ENCODE measurements around the gene PDIA2.
"Not testable (repeated sequence)": the region's sequence is repeated elsewhere in the genome, so short reads cannot be mapped to it uniquely, and the experiment has no call there.

Gene PDIA2

DNA sequence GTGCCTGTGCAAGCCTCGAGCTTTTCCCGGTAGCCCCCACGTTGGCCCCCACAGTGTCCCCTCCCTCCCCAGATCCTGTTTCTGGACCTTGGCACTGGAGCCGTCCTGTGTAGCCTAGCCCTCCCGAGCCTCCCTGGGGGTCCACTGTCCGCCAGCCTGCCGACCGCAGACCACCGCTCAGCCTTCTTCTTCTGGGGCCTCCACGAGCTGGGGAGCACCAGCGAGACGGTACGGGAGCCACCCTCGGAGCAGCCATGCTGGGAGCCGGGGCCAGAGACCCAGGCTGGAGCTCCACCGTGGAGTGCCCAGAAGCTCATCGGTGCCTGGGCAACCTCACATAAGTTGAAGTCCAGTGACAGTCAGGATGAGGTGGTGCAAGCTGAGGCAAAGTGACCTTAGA lies 19.0 kb upstream of the PDIA2 start:
- no peak for DNase-seq

DNA sequence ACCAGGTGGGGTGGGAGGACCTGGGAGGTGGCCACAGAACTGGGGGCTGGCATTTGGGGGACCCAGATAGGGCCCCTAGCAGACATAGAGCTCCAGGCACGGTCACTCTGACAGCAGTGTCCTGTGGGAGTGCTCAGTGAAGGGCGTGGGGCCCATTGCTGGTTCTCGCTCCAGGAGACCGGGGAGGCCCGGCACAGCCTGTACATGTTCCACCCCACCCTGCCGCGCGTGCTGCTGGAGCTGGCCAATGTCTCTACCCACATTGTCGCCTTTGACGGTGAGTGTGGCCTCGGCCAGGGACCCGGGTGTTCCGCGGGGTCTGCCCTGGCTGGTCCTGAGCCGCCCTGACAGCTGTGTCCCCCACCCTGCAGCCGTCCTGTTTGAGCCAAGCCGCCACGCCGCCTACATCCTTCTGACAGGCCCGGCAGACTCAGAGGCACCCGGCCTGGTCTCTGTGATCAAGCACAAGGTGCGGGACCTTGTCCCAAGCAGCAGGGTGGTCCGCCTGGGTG lies 18.5 kb upstream of the PDIA2 start:
- DNase-seq = no peak

DNA sequence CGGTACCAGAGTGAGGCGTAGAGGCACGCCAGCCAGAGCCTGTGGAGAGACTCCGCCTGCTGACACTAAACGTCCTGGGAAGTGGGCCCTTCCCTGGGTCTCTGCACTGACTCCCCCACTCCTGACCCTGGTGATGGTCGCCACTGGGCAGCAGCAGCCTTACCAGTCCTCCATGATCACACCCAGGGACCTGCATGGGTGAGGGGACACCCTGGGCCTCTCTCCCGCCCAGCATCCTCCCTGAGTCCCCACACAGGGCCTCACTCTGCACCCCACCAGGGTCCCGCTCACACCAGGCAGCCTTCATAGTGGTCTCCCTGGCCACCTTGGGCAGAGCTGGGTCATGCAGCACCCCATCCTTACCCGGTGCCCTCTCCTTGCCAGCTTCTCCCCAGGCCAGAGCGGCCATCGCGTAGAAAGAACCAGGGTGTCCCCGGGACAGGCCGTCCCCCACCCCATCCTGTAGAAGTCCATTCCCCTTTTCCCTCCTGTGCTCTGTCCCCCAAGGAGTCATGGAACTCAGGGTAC lies 17.9 kb upstream of the PDIA2 start:
- no peak for DNase-seq

DNA sequence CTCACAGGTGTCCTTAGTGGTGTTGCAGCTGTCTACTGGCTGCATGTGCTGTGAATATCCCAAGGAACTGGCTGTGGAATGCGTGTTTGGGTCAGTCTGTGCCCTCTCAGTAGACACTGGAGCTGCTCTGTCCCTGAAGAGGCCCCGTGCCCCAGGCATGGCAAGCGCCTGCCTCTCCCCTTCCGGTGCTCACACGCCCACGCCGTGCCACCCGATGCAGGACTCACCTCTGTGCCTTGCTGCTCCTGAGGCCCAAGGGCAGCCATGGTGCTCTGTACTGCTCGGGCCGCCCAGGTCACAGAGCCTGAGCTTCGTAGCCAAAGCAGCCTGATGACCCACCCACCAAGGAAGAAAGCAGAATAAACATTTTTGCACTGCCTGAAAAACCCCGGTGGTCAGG lies 17.3 kb upstream of the PDIA2 start:
- no peak for DNase-seq

DNA sequence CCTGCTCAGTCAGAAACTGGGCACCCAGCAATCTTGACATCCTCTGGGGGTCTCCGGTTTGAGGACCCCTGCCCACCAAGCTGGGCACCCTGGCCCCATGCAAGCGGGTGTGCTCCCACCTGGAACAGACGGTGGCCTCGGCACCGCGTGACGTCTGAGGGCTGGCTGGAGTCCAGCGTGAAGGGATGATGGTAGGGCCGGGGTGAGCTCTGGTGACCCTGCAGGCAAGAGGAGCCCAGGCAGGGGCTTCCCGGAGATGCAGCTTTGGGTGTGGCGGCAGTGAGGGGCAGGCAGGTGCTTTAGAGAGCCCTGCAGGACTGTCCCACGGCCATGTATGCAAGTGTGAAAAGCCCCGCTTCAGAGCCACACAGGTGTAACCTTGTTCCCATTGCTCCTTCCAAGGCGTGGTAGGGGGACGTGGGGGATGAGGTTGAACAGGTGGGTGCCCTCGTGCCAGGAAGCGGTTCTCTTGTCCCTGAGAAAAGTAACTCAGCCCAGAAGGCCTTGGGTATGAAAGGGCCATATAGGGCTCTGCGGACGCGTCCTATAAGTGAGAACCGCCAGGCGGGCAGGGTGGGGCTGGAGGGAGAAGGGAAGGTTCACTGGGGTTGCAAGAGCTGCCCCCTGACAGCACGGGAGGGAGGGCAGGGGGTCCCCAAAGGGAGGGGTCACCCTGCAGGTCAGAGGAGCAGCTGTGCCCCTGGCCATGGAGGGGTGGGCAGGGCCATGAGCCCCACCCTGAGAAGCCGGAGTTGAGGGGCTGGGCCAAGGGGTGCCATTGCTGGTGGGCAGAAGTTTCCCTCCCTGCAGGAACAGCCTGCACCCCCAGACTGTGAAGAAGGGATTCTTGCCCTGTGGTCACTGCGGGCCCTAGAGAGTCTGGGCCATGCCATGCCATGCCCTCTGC lies 16.5 kb upstream of the PDIA2 start:
- DNase-seq = no peak

DNA sequence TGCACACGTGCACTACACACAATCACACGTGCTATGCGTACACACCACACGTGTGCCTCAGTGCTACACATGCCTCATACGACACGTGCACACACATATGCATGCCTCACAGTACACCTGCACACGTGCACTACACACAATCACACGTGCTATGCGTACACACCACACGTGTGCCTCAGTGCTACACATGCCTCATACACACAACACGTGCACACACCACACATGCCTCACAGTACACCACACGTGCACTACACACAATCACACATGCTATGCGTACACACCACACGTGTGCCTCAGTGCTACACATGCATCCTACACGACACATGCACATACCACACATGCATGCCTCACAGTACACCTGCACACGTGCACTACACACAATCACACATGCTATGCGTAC lies 15.4 kb upstream of the PDIA2 start:
- not testable (repeated sequence) for DNase-seq

DNA sequence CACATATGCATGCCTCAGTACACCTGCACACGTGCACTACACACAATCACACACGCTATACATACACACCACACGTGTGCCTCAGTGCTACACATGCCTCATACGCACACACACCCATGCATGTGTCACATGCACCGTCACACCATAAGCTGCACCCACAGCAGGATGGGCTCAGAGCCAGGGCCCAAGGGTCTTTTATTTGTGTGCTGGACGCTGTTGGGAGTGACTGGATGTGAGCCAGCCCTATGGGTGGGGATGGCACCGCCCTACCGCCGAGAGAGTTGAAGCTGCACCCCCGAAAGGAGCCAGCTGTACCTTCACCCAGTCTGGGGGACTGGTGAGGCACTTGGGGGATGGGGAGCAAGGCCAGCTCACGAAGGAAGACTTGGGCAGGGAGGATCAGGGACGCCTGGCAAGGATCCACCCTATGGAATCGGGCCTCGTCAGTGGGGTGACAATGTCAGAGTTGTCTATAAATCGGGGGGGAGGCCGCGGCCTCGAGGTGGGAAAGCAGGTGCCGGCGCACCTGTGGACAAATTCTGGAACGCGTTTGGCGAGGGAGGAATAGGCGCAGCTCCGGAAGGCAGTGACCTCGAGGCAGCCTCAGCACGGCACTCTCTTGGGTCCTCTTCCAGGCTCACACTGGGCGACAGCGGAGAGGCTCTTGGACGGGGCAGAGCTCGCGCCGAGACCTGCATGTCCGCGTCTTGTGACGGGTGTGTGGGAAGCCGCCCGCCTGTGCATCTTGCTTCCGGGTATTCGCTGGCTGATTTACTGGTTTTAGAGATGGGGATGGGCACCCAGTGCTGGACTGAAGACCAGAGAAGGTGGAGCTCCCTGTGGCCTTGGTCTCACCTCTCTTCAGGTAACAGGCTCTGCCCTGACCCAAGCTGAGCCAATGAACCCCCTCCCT lies 14.6 kb upstream of the PDIA2 start:
- DNase-seq = no peak

DNA sequence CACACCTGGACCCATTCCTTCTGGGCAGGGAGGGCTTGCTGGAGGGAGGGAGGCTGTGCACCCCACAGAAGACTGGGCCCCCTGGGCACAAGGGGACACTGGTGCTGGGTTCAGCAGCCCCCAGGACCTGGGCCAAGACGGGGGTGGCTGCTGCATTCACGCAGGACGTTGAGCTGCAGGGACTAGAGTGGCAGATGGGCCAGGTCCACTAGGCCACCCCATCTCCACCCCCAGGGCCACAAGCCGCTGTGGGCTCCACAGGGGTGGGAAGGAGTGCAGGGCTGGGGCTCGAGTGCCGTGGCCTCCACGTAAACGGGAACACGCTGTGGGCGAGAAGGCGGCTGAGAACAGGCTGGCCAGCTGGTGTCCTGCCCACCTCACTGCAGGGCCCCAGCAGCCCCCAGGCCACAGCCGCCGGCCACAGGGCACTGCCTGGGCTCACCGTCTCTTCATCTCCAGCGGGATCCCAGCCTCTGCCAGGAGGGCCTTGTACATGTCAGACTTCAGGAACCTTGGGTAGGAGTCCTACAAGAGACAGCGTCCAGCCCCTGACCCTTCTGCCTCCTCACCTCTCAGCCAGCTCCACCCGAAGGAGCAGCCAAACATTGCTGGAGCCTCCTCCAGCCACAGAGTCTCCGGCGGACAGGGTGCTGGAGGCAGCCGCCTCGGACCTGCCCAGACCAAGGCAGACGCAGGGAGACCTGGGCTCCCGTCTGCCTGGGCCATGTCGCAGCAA lies 13.7 kb upstream of the PDIA2 start:
- DNase-seq = no peak

DNA sequence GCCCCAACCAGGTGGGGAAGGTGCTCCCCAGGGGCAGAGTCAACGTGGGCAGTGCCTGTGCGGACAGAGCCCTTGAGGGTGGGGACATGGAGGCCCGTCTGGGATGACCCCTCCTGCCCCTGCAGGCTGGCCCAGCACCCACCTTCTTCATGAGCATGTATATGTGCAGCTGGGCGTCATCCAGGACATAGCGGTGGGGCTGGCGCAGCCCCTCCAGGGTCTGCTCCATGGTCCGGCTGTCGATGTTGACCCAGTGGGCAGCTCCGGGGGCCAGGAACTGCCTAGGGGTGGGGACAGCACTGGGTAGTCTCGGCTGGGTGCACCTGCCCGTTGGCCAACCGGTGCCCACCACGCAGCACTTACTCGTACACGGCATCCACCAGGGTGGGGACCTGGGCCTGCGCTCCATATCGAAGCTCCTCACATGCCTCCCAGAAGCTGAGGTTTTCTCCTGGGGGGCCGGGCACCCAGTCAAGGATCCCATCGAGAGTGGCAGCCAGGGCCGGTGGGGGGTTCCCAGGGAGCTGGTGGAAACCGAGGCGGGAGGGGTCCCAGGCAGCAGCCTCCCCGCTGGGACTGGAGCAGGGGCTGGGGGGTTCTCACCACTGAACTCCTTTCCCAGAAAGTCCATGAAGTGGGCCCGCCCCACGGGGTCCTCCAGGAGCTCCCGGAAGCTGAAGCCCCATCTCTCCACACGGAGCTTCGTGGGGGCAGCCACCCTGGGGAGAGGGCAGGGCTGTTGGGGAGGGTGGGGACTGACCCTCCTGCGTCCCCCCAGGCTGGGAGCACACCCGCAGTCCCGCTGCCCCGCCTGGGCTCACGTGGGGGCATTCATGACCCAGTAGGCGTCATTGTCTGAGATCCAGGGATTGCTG lies 12.3 kb upstream of the PDIA2 start:
- no peak for DNase-seq

DNA sequence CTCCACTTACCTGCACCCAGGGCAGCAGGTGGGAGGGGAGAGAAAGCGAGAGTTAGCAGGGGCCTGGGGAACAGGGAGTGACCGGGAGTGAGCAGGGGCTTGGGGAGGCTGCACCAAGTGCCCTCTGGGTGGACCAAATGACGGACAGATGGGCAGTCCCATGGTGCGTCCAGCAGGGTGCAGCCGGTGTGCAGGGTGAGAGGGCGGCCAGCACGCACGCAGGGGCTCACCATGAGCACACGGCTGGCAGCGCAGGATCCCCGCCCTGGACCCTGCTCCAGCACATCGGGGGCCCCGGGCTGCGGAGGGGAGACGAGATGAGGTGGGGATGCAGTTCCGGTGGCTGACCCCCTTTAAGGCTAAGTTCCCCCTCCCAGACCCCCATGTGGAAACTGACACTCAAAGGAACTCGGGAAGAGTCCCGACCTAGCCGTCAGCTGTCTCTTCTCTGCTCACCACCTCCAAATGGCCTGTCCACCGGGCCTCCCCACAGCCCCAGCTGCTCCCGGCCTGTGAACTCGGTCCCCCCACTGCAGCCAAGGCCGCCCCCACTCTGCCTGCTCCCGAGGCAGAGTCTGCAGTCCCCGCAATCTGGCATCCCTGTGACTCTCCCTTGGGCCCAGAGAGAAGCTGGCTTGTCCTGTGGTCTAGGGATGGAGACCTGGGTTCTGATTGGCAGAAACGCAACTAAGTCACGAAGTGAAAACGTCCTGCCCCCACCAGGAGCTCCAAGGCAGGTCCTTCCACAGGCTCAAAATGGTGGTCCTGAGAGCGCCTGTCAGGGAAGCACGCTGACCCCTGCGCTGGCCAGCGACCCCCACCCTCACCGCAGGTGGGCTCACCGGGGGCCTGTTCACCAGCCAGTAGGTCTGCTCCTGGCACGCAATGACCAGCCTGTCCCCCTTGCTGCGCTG lies 10.1 kb upstream of the PDIA2 start:
- no peak for DNase-seq

DNA sequence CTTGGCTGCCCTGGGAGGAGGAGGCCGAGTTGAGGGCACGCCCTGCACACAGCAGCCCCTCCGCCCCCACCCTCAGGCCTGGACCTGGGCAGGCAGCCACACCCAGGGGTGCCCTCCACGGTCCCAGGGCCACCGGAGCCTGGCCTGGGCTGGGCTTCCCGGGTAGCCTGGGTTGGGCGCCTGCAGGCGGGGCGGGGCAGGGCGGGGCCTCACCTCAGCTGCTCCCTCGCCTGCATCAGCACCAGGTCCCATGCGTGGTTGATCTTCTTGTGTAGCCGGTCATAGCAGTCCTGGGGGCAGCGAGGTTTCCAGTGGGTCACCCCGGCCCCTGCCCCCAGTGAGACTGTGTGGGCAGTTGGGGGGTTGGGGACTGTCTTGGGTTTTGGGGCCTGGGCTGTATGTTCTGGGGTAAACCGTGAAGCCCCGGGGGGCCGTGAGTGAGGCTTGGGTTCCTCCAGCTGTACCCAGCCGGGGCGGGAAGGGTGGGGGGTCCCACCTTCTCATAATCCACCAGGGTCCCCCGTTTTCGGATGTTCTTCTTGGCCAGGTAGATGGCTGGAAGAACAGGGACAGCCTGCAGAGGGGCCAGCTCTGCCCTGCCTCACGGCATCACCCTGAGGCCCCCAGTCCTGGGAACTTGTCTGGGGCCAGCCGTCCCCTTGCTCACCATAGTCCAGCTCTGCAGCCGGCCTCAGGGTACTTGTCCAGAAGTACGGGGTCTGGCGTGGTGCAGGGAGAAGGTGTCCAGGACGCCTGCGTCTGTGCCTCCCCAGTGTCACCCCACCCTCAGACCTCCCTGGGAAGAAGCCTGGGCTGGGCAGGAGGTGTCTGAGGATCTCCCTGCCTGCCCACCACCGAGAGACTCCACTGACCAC lies 9.2 kb upstream of the PDIA2 start:
- no peak for DNase-seq

DNA sequence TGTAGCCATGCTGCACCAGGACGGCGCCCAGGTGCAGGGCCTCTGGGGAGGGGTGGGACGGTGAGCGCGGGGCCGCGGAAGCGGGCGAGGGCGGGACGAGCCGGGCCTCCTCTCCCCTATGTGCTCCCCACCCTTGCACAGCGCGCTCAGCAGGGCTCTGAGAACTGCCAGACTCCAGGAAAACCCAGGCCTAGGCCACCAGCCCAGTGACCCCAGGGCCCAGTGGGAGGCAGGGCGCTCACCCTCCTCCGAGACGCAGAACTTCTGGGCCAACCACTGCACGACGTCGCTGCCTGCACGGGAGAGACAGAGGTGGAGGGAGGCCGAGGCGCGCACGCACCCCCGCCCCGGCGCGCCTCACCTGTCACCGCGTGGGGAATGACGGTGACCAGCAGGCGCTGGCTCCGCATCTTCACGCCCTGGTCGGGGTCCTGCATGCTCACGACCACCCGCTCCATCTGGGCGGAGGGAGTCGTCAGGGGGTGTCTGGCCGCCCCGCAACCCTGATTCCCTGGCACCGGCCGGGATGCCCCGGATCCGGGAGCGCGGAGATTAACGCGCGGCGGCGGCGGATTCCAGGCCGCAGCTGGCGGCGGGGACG lies 7.8 kb upstream of the PDIA2 start:
- DNase-seq = no peak

DNA sequence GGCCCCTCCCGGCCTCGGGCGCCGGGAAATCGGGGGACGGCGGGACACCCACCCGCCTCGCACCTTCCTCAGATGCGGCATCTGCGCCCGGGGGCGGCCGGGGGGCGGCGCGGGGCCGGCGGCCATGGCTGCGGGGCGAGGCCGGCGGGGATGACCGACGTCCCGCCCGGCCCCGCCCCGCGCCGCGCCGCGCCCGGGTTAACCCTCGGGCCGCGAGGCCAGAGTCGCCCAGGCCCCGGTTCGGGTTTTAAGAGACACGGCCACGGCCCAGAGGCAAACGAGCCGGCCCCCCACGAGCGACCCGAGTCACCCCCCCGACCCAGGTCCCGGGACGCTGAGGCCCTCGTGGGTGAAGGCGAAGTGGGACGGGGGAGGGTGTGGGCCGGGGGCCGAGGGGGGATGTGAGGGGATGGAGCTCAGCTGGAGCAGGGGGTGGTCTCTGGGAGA lies 7.2 kb upstream of the PDIA2 start, which contains the start of gene RGS11:
Gene RGS11 (minus strand): TSS at position 159 of the 447 bp plus-strand sequence. CDS start 33 bp downstream, at position 126.
- DNase-seq = no peak

DNA sequence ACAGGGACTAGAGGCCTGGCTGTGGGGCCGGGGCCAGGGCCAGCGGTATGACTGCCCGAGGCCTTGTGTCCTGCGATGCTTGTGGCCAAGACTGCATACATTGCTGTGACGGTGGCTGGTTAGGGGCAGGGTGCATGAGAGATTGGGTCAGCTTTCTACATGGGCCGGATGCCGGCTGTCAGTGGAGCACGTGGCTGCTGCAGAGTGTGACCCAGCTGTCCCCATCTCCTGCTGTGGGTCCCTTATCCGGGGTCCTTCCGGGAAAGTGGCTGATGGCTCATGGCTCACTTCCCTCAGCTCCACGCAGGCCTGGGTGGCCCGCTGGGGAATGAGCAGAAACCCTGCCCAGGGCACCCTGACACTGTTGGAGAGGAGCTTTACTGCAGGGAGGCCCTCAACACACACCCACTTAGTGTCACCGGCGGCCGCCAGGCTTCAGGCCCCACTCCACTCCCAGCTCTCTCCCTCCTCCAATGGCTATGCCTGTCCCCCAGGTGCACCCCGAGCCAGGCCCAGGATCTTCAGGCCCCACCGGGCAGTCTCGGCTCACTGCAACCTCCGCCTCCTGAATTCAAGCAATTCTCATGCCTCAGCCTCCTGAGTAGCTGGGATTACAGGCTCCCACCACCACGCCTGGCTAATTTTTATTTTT lies 6.4 kb upstream of the PDIA2 start:
- no peak for DNase-seq

DNA sequence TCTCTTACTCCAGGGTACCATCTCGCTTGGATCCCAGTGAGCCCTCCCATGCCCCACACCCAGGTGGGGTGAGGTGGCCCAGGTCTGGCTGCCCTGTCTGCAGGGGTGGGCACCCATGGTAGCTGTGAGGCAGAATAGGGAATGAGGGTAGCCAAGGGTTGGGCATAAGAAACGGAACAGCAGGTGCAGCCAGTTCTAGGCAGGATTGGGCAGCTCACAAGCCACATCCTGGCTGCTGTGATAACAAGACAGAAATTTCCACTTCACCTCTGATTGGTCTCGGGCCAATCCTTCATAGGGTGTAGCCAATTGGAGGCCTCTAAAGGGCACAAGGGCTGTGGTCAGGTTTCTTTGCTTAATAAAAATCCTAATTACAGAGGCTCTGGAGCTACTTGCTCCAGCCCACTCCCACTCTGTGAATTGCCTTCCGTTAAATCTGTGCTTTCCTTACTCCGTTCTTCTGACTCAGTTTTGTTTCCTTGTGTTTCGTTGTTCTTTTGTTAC lies 4.0 kb upstream of the PDIA2 start:
- DNase-seq = no peak

DNA sequence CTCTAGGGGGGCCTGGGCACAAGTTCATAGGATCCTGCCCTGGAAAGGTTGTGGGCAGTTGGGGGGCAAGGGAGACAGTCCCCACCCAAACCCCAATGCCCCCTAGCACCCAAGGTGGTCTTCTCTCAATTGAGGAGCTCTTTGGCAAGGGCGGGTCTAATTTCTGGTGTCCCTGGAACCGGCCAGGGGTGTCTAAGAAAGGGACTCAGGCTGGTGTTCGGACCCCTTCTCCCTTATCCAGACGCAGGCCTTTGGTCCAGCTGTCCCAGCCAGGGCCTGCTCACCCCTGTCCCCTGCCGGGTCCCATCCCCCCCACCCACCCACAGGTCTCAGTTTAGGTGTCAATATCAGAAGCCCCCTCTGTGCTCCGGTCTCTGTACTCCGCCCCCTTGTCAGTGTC lies 3.4 kb upstream of the PDIA2 start:
- DNase-seq = no peak

DNA sequence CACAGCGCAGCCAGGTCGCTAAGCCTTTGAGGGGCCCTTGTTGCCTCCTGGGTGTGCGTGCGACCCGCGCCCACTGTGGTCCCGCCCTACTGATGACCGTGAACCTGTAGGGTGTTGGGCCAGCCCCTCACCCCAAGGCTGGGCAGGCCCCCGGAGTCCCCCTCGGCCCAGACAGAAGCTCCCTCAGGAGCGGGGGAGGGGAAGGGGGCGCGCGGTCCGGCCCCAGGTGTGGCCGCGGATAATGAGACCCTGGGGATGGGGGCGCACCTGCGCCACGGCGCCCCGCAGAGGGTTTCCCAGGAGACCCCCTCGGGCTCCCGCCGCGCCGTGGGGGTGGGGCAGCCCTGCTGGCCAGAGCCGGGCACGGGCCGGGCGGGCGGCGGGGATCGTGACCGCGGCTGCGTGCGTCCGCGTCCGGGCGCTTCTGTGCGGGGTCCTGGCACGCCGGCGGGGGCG lies 2.9 kb upstream of the PDIA2 start:
- no peak for DNase-seq

DNA sequence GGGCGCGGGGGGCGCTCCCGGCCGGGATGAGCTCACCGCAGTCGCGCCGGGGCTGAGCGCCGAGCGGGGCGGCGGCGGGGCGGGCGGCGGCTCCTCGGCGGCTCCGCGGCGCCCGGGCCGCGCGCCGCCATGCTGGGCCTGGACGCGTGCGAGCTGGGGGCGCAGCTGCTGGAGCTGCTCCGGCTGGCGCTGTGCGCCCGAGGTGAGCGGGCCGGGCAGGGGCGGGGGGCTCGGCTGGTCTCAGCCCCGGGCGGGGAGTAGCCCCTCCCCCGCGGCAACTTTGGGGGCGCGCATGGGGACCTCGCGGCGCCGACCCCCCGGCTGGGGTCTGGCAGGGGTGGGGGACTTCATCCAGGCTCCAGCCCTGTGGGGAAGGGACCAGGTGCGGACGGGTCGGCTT lies 2.4 kb upstream of the PDIA2 start, which contains the start of gene ARHGDIG:
Gene ARHGDIG (plus strand): TSS at position 40 of the 400 bp plus-strand sequence. CDS start 90 bp downstream, at position 130.
- no peak for DNase-seq

All from NCI-H446 treated with DMSO at 0.1 percent for 48 hours (cell line).